GM21619 (cell line): ENCODE results near the gene SEMA3B.

Source experiments
- ATAC-seq: cut with Tn5 transposase; IDR thresholded peaks from one replicate; pipeline ENCODE4 v1.9.1; 2021; ENCODE audit not compliant: unreplicated experiment

The SEMA3B gene

DNA sequence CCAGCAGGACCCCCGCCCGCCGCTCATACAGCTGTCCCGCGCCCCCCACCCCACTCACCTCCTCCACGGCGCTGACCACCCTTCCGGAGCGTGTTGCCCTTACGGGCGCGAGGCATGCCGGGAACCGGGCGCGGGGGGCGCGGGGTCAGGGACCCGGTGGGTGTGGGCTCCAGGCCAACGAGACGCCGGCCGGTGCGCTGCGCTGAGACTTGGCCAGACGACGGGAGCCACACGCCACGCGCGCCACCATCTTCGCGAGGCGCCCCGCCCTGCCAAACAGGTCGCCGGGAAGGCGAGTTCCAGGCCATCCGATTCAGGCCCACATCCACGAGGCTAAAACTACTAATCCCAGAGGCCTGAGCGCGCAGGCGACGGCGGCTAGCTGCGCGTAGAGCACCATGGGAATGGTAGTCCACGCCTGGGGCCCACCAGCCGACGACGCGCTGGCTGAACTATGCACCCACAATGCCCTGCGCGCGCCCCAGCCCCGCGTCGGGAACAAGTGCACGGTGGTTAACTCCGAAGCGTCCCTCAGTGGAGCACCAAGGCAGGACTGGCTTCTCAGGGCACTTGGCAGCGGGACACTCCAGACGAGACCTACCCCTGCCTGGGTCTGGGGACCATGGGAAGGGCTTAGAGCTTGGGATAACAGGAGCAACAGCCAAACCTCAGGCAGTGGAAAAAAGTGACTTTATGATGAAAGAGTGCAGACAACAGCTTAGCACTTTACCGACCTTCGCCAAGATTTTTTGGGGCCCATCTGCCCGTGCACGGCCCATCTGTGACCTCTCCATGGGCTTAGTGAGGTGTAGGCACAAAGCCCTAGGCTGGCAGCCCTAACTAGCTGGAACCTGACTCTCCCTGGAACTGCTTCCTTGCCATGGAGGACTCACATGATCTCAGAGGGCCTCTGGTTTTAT, 23.5 kb downstream of the SEMA3B start, which contains the start of gene IFRD2:
Gene IFRD2 (minus strand): TSS at position 271 of the 920 bp plus-strand sequence. CDS start 155 bp downstream, at position 116.
- ATAC-seq: peak; percentile 91

DNA sequence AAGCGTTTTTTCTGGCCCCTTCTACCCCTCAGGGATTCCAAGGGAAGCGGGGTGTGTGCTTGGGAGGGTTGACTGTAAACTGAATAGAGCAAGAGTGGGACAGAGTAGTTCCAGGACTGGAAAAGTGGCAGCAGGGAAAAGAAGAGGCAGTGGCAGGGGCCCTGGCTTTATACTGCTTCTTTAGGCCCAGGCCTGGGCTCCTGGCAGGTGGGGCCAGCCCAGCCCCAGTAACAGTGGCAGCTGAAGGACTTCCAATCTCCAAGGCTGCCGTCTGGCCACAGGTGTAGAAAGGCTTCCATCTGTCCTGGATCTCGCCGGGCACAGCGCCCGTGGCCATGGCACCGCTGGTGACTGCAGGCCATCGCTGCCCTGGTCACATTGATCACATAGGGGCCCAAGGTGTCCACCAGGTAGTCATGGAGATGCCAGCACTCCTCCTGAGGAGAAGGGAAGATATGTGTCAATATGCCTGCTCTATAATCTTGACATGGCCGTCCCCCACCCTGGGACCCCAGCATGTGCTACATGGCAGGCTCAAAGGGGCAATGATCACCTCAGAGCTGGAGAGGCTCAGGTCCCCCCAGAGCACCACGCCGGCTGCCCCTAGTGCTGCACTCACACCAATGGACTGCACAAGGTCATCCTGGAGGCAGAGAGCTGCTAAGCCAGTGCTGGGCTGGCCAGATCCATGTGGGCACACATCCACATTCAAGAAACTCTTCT, 24.3 kb downstream of the SEMA3B start:
- no peak for ATAC-seq

DNA sequence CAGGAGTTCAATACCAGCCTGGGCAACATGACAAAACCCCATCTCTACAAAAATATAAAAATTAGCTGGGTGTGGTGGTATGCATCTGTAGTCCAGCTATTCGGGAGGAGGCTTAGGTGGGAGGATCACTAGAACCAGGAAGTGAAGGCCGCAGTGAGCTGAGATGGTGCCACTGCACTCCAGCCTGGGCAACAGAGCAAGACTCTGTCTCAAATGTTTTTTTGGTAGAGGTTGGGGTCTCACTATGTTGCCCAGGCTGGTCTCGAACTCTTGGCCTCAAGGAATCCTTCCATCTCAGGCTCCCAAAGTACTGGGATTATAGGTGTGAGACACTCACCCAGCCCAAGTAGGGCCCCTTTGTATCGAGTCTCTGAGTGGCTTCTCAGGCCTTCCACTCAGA, 25.1 kb downstream of the SEMA3B start:
- ATAC-seq: no peak

DNA sequence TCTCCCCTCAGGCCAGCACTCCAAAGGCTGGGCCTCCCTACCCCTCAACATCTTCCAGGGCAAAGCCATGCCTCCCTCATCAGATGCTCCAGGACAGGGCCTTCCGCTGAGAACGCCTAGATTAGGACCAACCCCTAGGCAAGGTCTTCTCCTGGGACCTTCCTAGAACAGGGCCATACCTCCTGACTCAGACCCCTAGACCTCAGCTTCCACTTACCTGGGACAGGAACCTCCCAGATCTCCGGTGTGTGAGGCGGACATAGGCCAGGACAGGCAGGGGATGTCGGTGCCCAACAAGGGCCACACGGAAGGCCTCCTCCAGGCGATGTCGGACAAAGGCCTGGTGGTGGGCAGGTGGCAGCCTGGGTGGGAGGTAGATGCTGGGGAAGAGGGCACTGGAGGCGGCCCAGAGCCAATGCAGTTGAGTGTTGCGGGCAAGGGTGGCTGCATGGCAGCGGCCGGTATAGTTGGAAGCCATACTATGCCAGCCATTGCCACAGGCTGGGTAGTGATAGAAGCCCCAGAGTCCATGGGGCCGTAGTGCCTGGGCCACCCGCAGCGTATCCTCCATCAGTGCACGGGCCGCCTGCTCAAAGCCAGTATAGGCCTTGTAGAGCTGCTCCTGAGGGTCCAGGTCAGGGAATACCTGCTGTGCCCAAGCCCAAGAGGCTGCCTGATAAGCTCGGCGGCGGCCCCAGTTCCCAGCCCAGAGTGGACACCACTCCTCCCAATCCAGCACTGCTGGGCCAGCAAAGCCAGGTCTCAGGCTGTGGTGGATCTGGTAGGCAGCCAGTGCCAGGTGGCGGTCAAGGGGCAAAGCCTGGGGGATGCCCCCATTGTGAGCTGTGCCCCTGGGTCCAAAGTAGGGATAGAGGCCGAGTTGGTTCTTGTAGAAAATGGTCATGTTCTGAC, 25.8 kb downstream of the SEMA3B start:
- ATAC-seq: no peak

DNA sequence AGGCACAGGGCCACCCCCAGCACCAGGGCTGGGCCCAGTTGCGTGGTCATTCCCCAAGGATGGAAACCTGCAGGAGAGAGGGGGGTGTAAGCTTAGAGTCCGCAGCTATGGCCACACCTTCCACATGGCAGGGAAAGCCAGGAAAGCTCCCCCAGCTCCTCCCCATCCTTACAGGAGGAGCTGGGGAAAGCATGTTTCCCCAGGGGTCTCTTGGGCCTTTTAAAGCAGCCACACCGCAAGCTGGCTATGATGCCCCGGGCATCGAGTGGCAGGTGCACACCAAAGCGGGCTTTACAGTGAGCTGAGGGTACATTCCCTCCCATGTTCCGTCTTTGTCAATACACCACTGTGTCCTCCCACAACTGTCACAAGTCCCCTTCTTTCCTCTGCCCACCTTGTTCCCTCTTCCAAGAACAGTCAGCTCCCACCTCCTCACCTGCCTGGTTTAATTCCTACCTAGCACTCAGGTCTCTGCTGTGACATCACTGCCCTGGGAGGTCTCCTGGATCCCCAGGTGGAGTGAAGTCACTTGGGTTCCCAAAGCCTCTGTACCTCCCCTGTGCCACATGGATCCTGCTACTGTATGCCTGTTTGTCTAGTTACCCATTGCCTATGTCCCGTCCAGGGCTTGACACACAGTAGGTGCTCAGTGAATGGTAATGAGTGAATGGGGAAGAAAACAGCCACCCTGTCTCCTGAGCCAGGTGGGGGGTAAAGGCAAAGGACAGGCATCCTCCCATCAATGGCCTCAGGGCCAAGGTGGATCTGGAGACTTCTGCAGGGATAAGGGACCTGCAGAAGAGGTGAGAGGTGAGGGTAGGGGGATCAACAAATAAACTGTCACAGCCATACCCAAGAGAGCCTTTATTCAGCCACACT, 26.8 kb downstream of the SEMA3B start:
- no peak for ATAC-seq

DNA sequence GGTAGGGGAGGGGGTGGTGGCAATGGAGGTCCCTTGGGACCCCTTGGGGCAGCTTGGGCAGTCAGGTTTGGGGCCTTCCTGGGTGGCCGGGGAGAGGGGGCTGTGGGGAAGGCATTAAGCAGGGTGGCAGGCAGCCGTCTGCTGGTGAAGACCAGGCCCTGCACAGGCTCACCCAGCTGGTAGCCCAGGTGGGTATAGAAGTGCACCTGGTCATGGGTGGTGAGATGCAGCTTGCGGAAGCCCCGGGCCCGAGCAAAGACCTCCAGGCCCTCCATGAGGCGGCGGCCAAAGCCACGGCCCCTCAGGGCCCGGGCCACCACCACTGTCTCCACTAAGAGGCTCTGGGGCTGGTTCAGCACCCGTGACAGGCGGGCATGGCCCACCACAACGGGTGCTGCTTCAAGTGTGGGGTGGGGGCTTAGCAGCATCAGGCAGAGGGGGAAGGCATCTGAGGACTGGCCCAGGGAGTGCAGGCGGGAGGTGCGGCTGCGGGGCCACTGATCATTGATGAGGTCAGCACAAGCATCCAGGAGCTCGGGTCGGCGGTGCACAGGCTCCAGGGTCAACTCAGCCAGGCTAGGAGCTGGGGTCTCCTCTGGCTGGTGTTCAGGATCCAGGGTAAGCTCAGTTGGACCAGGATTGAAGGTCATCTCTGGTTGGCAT, 27.9 kb downstream of the SEMA3B start:
- ATAC-seq: no peak

DNA sequence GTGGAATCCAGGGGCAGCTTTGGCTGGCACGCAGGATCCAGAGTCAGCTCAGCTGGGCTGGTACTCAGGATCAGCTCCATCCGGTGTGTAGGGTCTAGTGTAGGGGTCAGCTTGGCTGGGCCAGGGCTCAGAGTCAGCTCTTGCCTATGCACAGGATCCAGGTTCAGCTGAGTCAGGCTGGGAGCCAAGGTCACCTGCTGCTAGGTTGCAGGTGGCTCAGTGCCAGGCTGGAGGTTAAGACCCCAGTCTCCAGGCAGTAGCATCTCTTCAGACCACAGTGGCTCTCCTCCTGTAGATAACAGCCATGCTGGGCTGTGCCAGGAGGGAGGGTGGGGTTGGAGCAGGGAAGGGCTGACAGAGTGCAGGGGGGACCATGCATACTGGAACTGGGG, 28.4 kb downstream of the SEMA3B start:
- no peak for ATAC-seq

DNA sequence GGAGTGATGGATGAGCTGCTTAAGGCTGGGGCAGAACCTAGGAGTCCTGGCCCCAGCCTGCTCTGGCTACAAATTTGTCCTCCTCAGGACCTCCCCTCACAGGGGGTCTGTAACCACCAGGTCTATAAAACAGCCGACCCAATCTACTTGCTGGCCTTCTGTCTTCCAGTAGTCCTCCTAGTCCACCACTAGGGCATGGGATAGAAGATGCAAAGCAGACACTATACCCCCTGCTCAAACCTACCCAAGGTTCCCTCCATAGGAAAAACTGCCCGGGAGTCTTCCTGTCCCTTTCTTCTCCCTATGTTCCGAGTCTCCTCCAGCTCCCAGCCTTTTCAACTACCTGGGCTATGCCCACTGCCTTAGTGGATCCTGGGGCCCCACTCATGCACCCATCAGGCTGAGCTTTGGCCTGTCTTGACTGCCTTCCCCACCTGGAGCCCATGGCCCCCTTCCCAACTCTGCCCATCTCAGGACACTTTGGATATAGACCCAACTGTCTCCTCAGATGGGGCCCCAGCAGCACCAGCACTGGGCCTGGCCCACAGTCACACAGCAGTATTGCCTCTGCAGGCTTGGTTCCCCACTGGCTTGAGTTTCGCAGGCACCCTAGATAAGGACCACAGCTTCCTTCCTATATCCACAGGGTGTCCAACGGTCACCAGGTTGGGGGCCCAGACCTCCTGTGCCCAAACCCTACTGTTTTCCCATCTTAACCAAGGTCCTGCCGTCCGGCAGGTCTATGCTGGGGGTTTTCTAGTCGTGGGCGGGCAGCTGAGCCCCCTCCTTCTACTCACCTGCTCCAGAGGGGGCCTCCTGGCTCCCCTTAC, 29.2 kb downstream of the SEMA3B start:
- ATAC-seq: no peak

DNA sequence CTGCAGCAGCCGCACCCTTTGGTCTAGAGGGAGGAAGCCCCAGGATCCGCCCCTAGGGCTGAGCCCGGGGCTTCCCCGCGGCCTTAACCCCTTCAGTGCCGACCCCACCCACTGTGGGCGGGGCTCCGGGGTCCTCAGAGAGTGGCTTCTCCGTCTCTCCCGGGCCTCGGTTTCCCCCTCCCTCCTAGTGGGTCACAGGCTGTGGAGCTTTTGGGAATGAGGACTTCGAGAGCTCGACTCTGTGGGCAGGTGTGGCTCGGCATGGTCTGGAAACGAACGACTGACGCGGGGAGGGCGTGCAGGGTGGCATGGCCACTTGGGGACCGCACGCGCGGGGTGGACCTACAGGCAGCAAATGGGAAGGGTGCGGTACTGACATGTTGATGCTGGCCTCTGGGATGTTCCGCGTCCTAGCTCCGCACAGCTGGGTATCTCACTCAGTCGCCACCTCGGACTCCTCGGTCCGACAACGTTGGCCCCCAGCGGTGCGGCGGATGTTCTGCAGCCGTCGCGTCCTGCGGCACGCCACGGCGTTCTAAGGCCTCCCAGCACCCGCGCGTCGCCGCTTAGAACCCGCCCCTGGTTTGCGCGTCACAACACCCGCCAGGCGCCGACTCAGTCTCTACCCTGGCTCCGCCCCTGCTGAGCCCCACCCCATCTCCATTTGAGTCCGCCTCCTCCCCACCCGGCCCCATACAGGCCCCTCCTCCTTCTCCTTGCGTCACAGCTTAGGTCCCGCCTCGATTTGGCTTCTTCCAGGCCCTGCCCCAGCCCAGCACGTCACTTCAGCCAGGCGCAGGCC, 30.1 kb downstream of the SEMA3B start, which contains the start of the genes HYAL3 and NAA80:
Gene HYAL3 (minus strand): TSS at position 570 of the 802 bp plus-strand sequence. CDS start 3,803 bp downstream, outside the sequence.
Gene NAA80 (minus strand): TSS at position 570 of the 802 bp plus-strand sequence. CDS start 1,942 bp downstream, outside the sequence.
- peak; percentile 83 for ATAC-seq

DNA sequence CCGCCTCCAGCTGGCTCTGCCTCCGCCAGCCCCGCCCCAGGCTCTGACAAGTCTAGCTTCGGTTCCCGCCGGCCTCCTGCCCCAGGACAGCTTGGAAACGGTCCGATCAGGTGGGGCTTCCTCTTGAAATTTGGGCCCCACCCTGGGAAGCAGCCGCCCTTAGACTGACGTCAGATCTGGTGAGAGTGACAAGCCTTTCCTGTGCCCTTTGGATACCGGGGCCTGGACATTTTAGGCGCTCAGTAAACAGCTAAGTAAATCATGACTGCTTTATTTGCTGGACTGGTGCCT, 30.6 kb downstream of the SEMA3B start:
- no peak for ATAC-seq

DNA sequence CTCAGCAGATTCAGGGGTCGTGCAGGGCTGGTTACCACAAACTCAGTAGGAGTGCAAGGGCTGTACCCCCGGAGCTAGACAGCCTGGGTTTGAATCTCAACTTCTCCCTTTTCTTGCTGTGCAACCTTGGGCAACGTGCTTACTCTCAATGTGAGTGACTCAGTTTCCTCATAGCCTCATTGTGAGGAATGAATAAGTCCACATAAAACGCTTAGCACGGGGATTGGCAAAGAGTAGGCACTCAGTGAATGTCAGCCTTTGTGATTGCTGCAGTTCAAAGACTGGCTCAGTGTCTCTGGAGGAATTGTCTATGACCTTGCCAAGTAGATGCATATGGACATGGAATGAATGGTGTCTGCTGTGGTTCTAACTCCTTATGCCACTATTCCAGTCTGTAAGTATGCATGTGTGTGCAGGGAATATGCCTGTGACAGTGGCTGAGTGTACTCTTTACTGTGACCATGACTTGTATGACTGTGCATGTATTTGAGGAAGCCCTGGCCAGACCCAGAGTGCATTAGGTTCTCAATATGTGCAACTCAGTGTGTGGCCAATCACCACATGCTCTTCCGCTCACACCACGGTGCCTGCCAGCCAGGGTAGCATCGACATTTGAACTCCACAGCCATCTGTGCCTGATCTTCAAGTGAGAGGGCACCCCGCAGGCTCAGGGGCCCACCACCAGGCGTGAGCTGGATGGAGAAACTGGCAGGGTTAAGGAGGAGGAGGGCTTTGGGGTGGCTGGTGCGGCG, 31.2 kb downstream of the SEMA3B start:
- no peak for ATAC-seq

DNA sequence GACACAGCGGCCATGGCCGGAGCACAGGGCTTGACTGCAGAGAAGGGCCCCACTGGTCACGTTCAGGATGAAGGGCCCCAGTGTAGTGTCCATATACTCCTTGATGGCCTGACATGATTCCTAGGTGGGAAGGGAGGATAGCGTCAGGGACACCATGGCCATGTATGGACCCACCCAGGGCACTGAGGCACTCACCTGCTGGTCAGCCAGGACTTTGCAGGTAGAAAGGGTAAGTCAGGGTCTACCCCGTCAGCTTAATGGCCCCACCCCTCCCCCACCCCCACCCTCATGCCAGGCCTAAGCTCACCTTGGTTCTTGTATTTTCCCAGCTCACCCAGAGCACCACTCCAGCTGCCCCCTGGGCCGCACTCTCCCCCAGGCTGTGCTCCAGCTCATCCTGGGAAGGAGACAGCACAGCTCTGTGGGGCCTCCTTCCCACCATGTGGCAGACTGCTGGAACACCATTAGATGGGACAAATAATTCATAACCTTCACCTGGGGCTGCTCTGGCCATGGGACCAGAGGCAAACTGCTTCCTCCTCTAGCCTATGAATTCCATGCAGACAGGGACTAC, 31.8 kb downstream of the SEMA3B start:
- no peak for ATAC-seq

DNA sequence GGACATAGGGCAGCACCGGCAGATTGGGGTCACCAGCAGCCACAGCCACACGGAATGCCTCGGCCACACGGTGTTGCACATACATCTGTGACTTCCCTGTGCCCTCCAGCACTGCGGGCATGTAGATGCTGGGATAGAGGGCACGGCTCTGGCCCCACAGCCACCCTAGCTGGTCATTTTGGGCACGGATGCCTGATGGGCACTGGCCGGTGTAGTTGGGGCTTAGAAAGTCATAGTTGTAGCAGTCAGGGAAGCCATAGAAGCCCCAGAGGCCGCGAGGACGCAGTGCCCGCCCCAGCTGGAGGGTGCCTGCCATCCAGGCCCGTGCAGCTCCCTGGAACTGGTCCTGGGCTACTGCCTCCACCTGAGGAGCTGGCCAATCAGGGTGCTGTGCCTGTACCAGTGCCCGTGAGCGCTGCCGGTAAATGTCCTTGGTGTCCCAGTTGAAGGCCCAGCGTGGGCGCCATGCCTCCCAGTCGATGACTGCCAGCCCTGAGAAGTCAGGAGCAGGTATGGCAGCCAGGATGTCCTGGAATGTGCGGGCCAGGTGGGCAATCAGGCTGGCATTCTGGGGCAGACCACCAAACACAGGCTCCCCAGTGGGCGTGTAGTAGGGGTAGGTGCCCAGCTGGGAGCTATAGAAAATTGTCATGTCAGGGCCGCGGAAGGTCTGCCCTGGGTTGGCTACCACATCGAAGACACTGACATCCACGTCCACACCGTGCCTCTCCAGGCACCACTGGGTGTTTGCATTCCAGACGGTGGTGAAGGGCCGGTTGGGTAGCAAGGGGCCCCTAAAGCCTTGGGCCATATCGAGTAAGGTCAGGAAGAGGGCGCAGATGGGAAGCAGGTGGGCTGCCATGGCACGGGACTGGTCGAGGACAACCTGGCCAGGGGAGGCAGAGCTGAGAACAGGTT, 33.4 kb downstream of the SEMA3B start:
- ATAC-seq: no peak

DNA sequence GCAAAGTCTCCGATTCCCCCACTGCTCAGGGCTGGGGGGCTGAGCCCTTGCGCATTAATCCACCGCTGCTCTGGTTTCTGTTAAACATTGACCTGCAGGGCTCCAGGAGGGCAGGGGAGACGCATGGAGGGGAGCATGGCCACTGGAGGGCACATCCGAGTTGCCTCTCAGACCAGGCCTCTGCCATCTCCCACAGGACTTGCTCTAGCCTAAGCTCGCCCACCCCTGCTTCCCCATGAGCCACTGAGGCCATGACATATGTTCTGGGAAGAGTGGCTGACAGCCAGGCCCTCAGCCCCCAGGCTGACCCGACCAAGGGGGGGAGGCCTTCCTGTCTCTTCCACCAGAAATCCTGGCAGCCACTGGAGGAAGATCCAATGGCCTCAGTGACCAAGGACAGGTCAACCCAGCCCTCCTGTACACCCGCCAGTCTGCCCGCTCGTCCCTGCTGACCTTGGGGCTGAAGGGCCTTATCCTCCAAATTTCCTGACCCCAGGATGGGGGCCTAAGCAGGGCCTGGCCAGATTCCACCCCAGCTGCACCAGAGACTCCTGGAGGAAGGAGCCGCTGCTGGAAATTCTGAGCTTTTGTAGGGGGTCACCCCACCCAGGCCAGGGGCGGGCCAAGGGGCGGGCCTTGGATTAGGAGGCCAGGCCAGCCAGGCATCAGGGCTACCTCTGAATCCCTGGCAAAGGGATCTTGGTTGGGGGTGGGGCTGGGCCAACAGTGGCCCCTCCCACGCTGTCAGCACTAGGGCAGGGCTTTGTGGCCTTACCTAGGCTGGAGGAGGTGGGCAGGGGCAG, 34.3 kb downstream of the SEMA3B start, which contains the start of gene HYAL1:
Gene HYAL1 (minus strand): TSS at position 562 of the 803 bp plus-strand sequence. CDS start 618 bp downstream, outside the sequence.
- ATAC-seq: no peak

DNA sequence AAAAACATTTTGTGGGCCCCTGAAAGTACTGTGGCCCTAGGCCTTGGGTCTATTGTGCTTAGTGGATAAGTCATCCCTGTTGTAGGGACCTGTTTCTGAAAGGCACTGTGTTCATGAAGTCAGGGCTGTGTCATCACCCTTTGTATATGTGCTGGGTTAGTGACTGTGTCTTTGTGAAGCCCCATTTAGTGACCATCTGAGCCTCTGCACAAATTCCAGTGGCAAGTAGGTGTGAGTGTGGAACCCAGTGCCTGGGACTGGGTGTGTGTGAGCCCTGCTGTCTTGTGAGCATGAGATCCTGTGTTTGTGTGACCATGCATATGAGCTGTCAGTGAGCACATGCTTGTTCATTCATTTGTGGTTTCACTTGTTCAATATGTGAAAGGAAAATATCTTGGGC, 35.7 kb downstream of the SEMA3B start:
- no peak for ATAC-seq
